Gastrocnemius medialis (tissue), 4 donors: ENCODE measurements around the gene GABRG3. TPM values are rescaled to one million over a fixed set of nuclear protein-coding genes. Genes with fewer than 3 reads are reported as not detected.
"Not testable (repeated sequence)": the region's sequence is repeated elsewhere in the genome, so short reads cannot be mapped to it uniquely, and the experiment has no call there.

ENCODE experiments used
- ATAC-seq, 2 donors: fragments of 150-250 bp; one replicate each; pipeline ENCODE4 v1.9.1; 2016
- DNase-seq, 2 donors: peaks; one replicate each; pipeline ENCODE4 v3.0.0-alpha.2; 2019
- H3K27ac ChIP-seq, 4 donors: fragments of 200-600 bp; sonication (generic); 1 replicate in 1 of 4; 2 replicates in 3 of 4; pipeline ENCODE4 v1.5.1; 2016 to 2018; ENCODE audit warnings: mild to moderate bottlenecking in 2 of 4, moderate library complexity in 1 of 4
- H3K27me3 ChIP-seq, 3 donors: fragments of 200-600 bp; sonication (generic) in 2 of 3; 1 replicate in 1 of 3; 2 replicates in 2 of 3; pipeline versions ENCODE4 v1.5.1 to v1.6.0; 2016 to 2019; ENCODE audit warnings: mild to moderate bottlenecking in 1 of 3, moderate library complexity in 1 of 3
- H3K36me3 ChIP-seq, 2 donors: fragments of 200-600 bp; sonication (generic) in 1 of 2; one replicate each; pipeline ENCODE4 v1.5.1; 2017 to 2018
- H3K4me1 ChIP-seq, 2 donors: fragments of 200-600 bp; sonication (generic) in 1 of 2; one replicate each; pipeline ENCODE4 v1.5.1; 2016 to 2017; ENCODE audit warnings: mild to moderate bottlenecking in 2 of 2
- H3K4me3 ChIP-seq, 4 donors: fragments of 200-600 bp; sonication (generic) in 3 of 4; 1 replicate in 1 of 4; 2 replicates in 3 of 4; pipeline ENCODE4 v1.5.1; 2016 to 2019; ENCODE audit warnings: mild to moderate bottlenecking in 2 of 4
- H3K9me3 ChIP-seq, 3 donors: fragments of 200-600 bp; sonication (generic) in 2 of 3; 1 replicate in 1 of 3; 2 replicates in 2 of 3; pipeline ENCODE4 v1.5.1; 2016 to 2019
- CTCF ChIP-seq, 5 experiments: fragments of 450-650 bp in 3 of 5; fragments of 200-600 bp in 2 of 5; sonication (generic) in 2 of 5; IDR thresholded peaks in 4 of 5; conservative IDR thresholded peaks in 1 of 5; 1 replicate in 4 of 5; 2 replicates in 1 of 5; pipeline ENCODE4 v1.5.1; 2016 to 2019; ENCODE audit warnings: antibody characterized with exemption in 5 of 5, mild to moderate bottlenecking in 3 of 5, moderate library complexity in 3 of 5
- POLR2A ChIP-seq, 2 donors: fragments of 450-650 bp; IDR thresholded peaks; one replicate each; pipeline ENCODE4 v1.6.1; 2017; ENCODE audit warnings: antibody characterized with exemption in 2 of 2, mild to moderate bottlenecking in 2 of 2, moderate library complexity in 2 of 2
- in situ Hi-C, 4 donors: fragments of 200-750 bp; cut with MboI; loops; one replicate each; pipeline versions ENCODE4 v1.15.0 to v1.8.0; 2017; ENCODE audit warnings: low sequenced_read_pairs in 4 of 4
- intact Hi-C: fragments of 100-400 bp; cut with DNase I; formaldehyde crosslinking; loops from one replicate; pipeline ENCODE4 v1.15.1; 2023; ENCODE audit warnings: low total_unique reads
- total RNA-seq, 4 donors: library from RNA; depleted of rRNA; stranded (reverse); fragments of >200 nt; gene quantifications; one replicate each; pipeline versions ENCODE4 v1.1.0 to v1.2.3, GENCODE V29; 2016

The GABRG3 gene
- total RNA-seq, 4 donors from 2014 or later = not detected

- no peak for TF ChIP-seq CTCF (IDR thresholded peaks at IDR 0.05 in 4 of 5, conservative IDR thresholded peaks at IDR 0.05 in 1 of 5)
- no peak for TF ChIP-seq POLR2A (IDR thresholded peaks at IDR 0.05)
Observed at GRCh38 chr15:27179789-27180188, 208.8 kb downstream of the GABRG3 start.

GRCh38 chr15:27182561-27183110 lies 211.7 kb downstream of the GABRG3 start:
- Histone ChIP-seq H3K36me3 (no peaks in the 10 kb centered on the region), H3K27me3 (no peaks in the 10 kb centered on the region), H3K27ac (no peak overlapping the region), H3K9me3 (no peaks in the 10 kb centered on the region), H3K4me3 (no peak overlapping the region), H3K4me1 (no peaks in the 10 kb centered on the region)
- TF ChIP-seq CTCF (IDR thresholded peaks at IDR 0.05 in 4 of 5, conservative IDR thresholded peaks at IDR 0.05 in 1 of 5) = no peak
- no peak for TF ChIP-seq POLR2A (IDR thresholded peaks at IDR 0.05)
- DNase-seq (no peak), ATAC-seq (no peak)
- in situ Hi-C loops (no loop called here), intact Hi-C loops (no loop called here)

More at GRCh38 chr15:27179789-27180188, 208.8 kb downstream of the GABRG3 start:
- no peaks in the 10 kb centered on the region for H3K36me3 ChIP-seq
- DNase-seq (no peak), ATAC-seq (no peak)
- H3K4me3 ChIP-seq = no peak overlapping the region
- H3K27me3 ChIP-seq = no peaks in the 10 kb centered on the region
- in situ Hi-C loops (no loop called here), intact Hi-C loops (no loop called here)
- no peaks in the 10 kb centered on the region for H3K9me3 ChIP-seq
- H3K4me1 ChIP-seq = no peaks in the 10 kb centered on the region
- H3K27ac ChIP-seq = no peak overlapping the region

GRCh38 chr15:27183201-27183600 lies 212.2 kb downstream of the GABRG3 start:
- in situ Hi-C loops = no loop called here
- TF ChIP-seq POLR2A (IDR thresholded peaks at IDR 0.05) (no peak), CTCF (IDR thresholded peaks at IDR 0.05 in 4 of 5, conservative IDR thresholded peaks at IDR 0.05 in 1 of 5) (no peak)
- intact Hi-C loops = no loop called here

GRCh38 chr15:27191515-27191914 lies 220.5 kb downstream of the GABRG3 start:
- H3K27me3 ChIP-seq, H3K4me3 ChIP-seq, H3K27ac ChIP-seq, intact Hi-C loops, H3K36me3 ChIP-seq, H3K4me1 ChIP-seq, in situ Hi-C loops, ATAC-seq, H3K9me3 ChIP-seq, DNase-seq: not testable (repeated sequence)

More at GRCh38 chr15:27183201-27183600, 212.2 kb downstream of the GABRG3 start:
- H3K27me3 ChIP-seq = no peaks in the 10 kb centered on the region
- DNase-seq (no peak), ATAC-seq (no peak)
- H3K4me3 ChIP-seq = no peak overlapping the region
- no peaks in the 10 kb centered on the region for H3K4me1 ChIP-seq
- H3K27ac ChIP-seq = no peak overlapping the region
- H3K9me3 ChIP-seq = no peaks in the 10 kb centered on the region
- no peaks in the 10 kb centered on the region for H3K36me3 ChIP-seq

- DNase-seq = no peak
- in situ Hi-C loops = no loop called here
Observed at GRCh38 chr15:27196691-27197090, 225.7 kb downstream of the GABRG3 start.

More at GRCh38 chr15:27196691-27197090, 225.7 kb downstream of the GABRG3 start:
- Histone ChIP-seq H3K9me3 (no peaks in the 10 kb centered on the region), H3K4me1 (no peaks in the 10 kb centered on the region), H3K36me3 (no peaks in the 10 kb centered on the region), H3K27ac (no peak overlapping the region), H3K27me3 (no peaks in the 10 kb centered on the region), H3K4me3 (no peak overlapping the region)
- intact Hi-C loops = no loop called here
- no peak for ATAC-seq
- TF ChIP-seq CTCF (IDR thresholded peaks at IDR 0.05 in 4 of 5, conservative IDR thresholded peaks at IDR 0.05 in 1 of 5) = no peak
- TF ChIP-seq POLR2A (IDR thresholded peaks at IDR 0.05) = no peak
